Body of pancreas (tissue), 4 donors: ENCODE measurements around the gene LTBP1.

Experiments
- CTCF ChIP-seq, 7 experiments: fragments of 450-650 bp in 4 of 7; fragments of 200-600 bp in 3 of 7; sonication (generic) in 3 of 7; IDR thresholded peaks; one replicate each; pipeline ENCODE4 v1.5.1; 2016 to 2019; ENCODE audit warnings: antibody characterized with exemption in 7 of 7
- POLR2A ChIP-seq, 3 donors: fragments of 450-650 bp; IDR thresholded peaks; one replicate each; pipeline ENCODE4 v1.6.1; 2016; ENCODE audit warnings: antibody characterized with exemption in 3 of 3, mild to moderate bottlenecking in 2 of 3

- TF ChIP-seq CTCF (IDR thresholded peaks at IDR 0.05) (no peak), POLR2A (IDR thresholded peaks at IDR 0.05) (no peak)
Measured at GRCh38 chr2:33448220-33448899, 501.6 kb downstream of the LTBP1 start.
